Gastroesophageal sphincter (tissue), 4 donors: ENCODE results near the gene NEDD9. TPM values are rescaled to one million over a fixed set of nuclear protein-coding genes. Genes with fewer than 3 reads are reported as not detected.

Experiments
- ATAC-seq: fragments of 150-250 bp; one replicate; pipeline ENCODE4 v1.9.1; 2016; ENCODE audit warnings: mild to moderate bottlenecking, moderate library complexity
- H3K27ac ChIP-seq, 4 donors: fragments of 200-600 bp; sonication (generic) in 3 of 4; 1 replicate in 3 of 4; 2 replicates in 1 of 4; pipeline ENCODE4 v1.5.1; 2016 to 2019
- H3K27me3 ChIP-seq: fragments of 200-600 bp; sonication (generic); one replicate; pipeline ENCODE4 v1.5.1; 2019
- H3K36me3 ChIP-seq, 2 donors: fragments of 200-600 bp; sonication (generic); one replicate each; pipeline ENCODE4 v1.5.1; 2019; ENCODE audit warnings: control low read depth in 1 of 2
- H3K4me1 ChIP-seq, 3 donors: fragments of 200-600 bp; sonication (generic); 1 replicate in 2 of 3; 2 replicates in 1 of 3; pipeline ENCODE4 v1.5.1; 2016 to 2019; ENCODE audit warnings: control low read depth in 2 of 3
- H3K4me3 ChIP-seq, 2 donors: fragments of 200-600 bp; sonication (generic); one replicate each; pipeline ENCODE4 v1.5.1; 2019; ENCODE audit warnings: mild to moderate bottlenecking in 1 of 2, moderate library complexity in 1 of 2
- H3K9me3 ChIP-seq, 3 donors: fragments of 200-600 bp; sonication (generic); one replicate each; pipeline ENCODE4 v1.5.1; 2017 to 2019; ENCODE audit warnings: control low read depth in 2 of 3
- CTCF ChIP-seq, 4 experiments: fragments of 200-600 bp in 2 of 4; fragments of 450-650 bp in 2 of 4; sonication (generic) in 1 of 4; IDR thresholded peaks; one replicate each; pipeline ENCODE4 v1.5.1; 2017 to 2019; ENCODE audit warnings: antibody characterized with exemption in 4 of 4, mild to moderate bottlenecking in 2 of 4, moderate library complexity in 2 of 4
- EP300 ChIP-seq: sonication (generic); formaldehyde crosslinking; IDR thresholded peaks from one replicate; pipeline ENCODE4 v1.6.1; 2017; ENCODE audit warnings: antibody characterized with exemption, mild to moderate bottlenecking
- POLR2A ChIP-seq, 2 donors: fragments of 450-650 bp; IDR thresholded peaks; one replicate each; pipeline ENCODE4 v1.6.1; 2017; ENCODE audit warnings: antibody characterized with exemption in 2 of 2, mild to moderate bottlenecking in 2 of 2, moderate library complexity in 1 of 2
- POLR2AphosphoS5 ChIP-seq: sonication (generic); formaldehyde crosslinking; IDR thresholded peaks from one replicate; pipeline ENCODE4 v1.6.1; 2017; ENCODE audit warnings: antibody characterized with exemption
- WGBS, 2 donors: methylation state at CpG; one replicate each; pipeline ENCODE4 v1.1.5; 2018; ENCODE audit warnings: low coverage in 1 of 2; 5-methylcytosine and 5-hydroxymethylcytosine counted together
- total RNA-seq, 4 donors: library from RNA; depleted of rRNA; stranded (reverse); fragments of >200 nt; gene quantifications; one replicate each; pipeline ENCODE4 v1.1.0, GENCODE V29; 2016

The NEDD9 gene
- total RNA-seq, 4 donors from 2014 or later = 13.1 to 42.7 (median 26.7) TPM

GRCh38 chr6:11164717-11165646, 67.5 kb downstream of the NEDD9 start:
- no peaks in the 10 kb centered on the region for H3K9me3 ChIP-seq
- H3K4me1 ChIP-seq = no peaks in the 10 kb centered on the region
- ATAC-seq = no peak
- no peak for TF ChIP-seq EP300
- no peak for TF ChIP-seq POLR2AphosphoS5
- no peak for TF ChIP-seq CTCF (IDR thresholded peaks at IDR 0.05)
- no peak for TF ChIP-seq POLR2A (IDR thresholded peaks at IDR 0.05)
- 77 to 87% methylated on average over 13 to 16 of the region's 20 CpGs for WGBS, 2 donors
- no peak overlapping the region for H3K27ac ChIP-seq
- H3K4me3 ChIP-seq = no peak overlapping the region
- no peaks in the 10 kb centered on the region for H3K36me3 ChIP-seq
- H3K27me3 ChIP-seq = no peaks in the 10 kb centered on the region

GRCh38 chr6:11163932-11164331, 68.5 kb downstream of the NEDD9 start:
- Histone ChIP-seq H3K4me1 (no peaks in the 10 kb centered on the region), H3K27me3 (no peaks in the 10 kb centered on the region), H3K9me3 (no peaks in the 10 kb centered on the region), H3K27ac (no peak overlapping the region), H3K4me3 (no peak overlapping the region), H3K36me3 (no peaks in the 10 kb centered on the region)
- 94 to 100% methylated on average over 2 of the region's 2 CpGs for WGBS, 2 donors
- no peak for ATAC-seq
- no peak for TF ChIP-seq CTCF (IDR thresholded peaks at IDR 0.05)
- TF ChIP-seq POLR2A (IDR thresholded peaks at IDR 0.05) = no peak
- no peak for TF ChIP-seq EP300
- no peak for TF ChIP-seq POLR2AphosphoS5

- H3K9me3 ChIP-seq = no peaks in the 10 kb centered on the region
- TF ChIP-seq POLR2AphosphoS5 (no peak), CTCF (IDR thresholded peaks at IDR 0.05) (no peak), POLR2A (IDR thresholded peaks at IDR 0.05) (no peak), EP300 (no peak)
- no peaks in the 10 kb centered on the region for H3K27me3 ChIP-seq
- no peak for ATAC-seq
- WGBS, 2 donors = 85 to 93% methylated on average over 3 of the region's 3 CpGs
- H3K36me3 ChIP-seq = no peaks in the 10 kb centered on the region
- no peak overlapping the region for H3K27ac ChIP-seq
- no peaks in the 10 kb centered on the region for H3K4me1 ChIP-seq
- no peak overlapping the region for H3K4me3 ChIP-seq
Observed at GRCh38 chr6:11162262-11162661, 70.2 kb downstream of the NEDD9 start.

GRCh38 chr6:11161031-11161956, 71.2 kb downstream of the NEDD9 start:
- TF ChIP-seq EP300 = no peak
- no peak for TF ChIP-seq POLR2AphosphoS5
- TF ChIP-seq POLR2A (IDR thresholded peaks at IDR 0.05) = no peak
- no peak for TF ChIP-seq CTCF (IDR thresholded peaks at IDR 0.05)
- Histone ChIP-seq H3K4me3 (no peak overlapping the region), H3K4me1 (no peaks in the 10 kb centered on the region), H3K9me3 (no peaks in the 10 kb centered on the region), H3K27me3 (no peaks in the 10 kb centered on the region), H3K36me3 (no peaks in the 10 kb centered on the region), H3K27ac (no peak overlapping the region)
- no peak for ATAC-seq
- whole genome bisulfite sequencing, 2 donors = 84 to 88% methylated on average over 8 to 9 of the region's 9 CpGs
